ENCODE data around the gene ENPEP.

DNA sequence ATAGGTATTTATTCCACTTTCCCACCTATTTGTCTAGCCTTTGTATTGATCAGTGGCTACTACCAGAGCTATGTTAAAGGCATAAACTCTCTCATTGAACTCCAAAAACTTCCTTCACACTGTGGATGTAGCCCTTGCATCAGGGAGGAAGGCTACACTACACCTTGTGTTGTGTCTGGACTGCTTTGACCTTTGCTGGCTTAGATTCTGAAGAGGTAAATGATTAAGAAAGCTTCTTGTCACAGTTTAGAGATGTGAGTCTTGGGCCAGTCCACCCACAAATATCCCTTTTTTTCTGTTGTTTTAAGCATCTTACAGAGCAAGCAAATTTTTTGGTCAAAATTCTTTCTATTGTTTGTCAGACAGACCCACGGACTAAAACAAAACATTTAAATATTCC, 1.9 kb downstream of the ENPEP start:
- TF ChIP-seq, protein P1, sequence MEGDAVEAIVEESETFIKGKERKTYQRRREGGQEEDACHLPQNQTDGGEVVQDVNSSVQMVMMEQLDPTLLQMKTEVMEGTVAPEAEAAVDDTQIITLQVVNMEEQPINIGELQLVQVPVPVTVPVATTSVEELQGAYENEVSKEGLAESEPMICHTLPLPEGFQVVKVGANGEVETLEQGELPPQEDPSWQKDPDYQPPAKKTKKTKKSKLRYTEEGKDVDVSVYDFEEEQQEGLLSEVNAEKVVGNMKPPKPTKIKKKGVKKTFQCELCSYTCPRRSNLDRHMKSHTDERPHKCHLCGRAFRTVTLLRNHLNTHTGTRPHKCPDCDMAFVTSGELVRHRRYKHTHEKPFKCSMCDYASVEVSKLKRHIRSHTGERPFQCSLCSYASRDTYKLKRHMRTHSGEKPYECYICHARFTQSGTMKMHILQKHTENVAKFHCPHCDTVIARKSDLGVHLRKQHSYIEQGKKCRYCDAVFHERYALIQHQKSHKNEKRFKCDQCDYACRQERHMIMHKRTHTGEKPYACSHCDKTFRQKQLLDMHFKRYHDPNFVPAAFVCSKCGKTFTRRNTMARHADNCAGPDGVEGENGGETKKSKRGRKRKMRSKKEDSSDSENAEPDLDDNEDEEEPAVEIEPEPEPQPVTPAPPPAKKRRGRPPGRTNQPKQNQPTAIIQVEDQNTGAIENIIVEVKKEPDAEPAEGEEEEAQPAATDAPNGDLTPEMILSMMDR (IDR thresholded peaks at IDR 0.05) = no peak
- TF ChIP-seq POLR2A (IDR thresholded peaks at IDR 0.05) (no peak), EP300 (IDR thresholded peaks at IDR 0.05) (no peak)

Measured in upper lobe of left lung (tissue), 4 donors.